Fibroblast of skin of scalp (primary cell): ENCODE data around the gene GPR135.

Experiments used
- DNase-seq: peaks from one replicate; pipeline ENCODE4 v3.0.0-alpha.2; 2013

The GPR135 gene

GRCh38 chr14:59422069-59422881 is 42.9 kb downstream of the GPR135 start:
- peak; percentile 61 for DNase-seq

GRCh38 chr14:59419303-59419702 is 45.9 kb downstream of the GPR135 start:
- DNase-seq, result no peak

- no peak for DNase-seq
These were observed 47.9 kb downstream of the GPR135 start for GRCh38 chr14:59417311-59417710.

- DNase-seq, result no peak
These were observed 49.2 kb downstream of the GPR135 start for GRCh38 chr14:59415836-59416602.
